CD4-positive, alpha-beta T cell treated with Interleukin-6 at 100 ng/mL for 8 hours (primary cell): ENCODE measurements around the gene SLC14A1.
"Not testable (repeated sequence)": the region's sequence is repeated elsewhere in the genome, so short reads cannot be mapped to it uniquely, and the experiment has no call there.

Source experiments
- DNase-seq: peaks from one replicate; pipeline ENCODE4 v3.0.0-alpha.2; 2020; ENCODE audit warnings: mixed read lengths, low spot score

The SLC14A1 gene

DNA sequence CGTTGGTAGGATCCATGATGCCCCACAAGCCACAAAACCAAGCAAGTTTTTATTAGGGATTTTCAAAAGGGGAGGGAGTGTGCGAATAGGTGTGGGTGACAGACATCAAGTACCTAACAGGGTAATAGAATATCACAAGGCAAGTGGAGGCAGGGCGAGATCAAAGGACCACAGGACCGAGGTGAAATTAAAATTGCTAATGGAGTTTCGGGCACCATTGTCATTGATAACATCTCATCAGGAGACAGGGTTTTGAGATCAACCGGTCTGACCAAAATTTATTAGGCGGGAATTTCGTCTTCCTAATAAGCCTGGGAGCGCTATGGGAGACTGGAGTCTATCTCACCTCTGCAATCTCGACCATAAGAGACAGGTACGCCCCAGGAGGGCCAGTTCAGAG is 33.7 kb downstream of the SLC14A1 start:
- DNase-seq = not testable (repeated sequence)

DNA sequence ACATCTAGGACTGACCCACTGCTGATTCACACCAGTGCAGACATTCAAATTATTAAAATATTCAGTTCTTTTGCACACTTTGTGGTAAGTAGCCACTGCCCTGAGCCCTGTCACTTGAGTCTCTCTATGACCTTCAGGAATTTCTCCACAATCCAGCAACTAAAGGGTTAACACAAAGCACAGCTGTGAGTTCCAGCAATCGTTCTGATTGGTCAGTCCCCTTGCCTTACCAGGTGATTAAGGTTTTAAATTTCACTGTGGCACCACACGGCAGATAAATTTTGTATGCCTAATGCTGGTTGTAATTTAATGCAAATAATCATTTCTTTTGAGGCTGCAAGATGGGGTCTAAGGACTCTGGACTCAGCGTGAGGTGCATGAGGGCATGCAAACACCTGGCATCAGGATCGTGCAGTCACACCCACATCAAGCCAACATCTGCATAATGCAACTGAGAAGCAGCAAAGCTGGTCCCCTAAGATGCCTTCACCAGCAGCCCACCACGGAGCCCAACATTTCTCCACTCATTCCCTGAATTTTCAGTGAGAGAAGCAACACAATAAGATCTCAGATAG is 36.6 kb downstream of the SLC14A1 start:
- DNase-seq = no peak

GRCh38 chr18:45761512-45762114 is 37.6 kb downstream of the SLC14A1 start:
- DNase-seq = no peak

- no peak for DNase-seq
These were observed 40.2 kb downstream of the SLC14A1 start for GRCh38 chr18:45764000-45764686.

DNA sequence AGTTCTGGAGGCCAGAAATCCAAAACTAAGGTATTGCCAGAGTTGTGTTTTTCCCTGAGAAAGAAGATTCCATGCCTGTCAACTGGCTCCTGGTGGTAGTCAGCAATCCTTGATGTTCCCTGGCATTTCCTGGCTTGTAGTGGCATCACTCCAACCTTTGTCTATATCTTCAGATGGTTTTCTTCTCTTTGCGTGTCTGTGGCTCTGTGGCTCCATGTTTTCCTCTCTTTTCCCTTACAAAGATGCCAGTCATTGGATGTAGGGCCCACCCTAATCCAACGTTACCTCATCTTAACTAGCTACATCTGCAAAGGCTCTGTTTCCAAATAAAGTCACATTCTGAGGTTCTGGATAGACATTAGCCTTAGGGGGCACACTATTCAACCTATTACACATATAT is 41.8 kb downstream of the SLC14A1 start:
- DNase-seq = no peak

DNA sequence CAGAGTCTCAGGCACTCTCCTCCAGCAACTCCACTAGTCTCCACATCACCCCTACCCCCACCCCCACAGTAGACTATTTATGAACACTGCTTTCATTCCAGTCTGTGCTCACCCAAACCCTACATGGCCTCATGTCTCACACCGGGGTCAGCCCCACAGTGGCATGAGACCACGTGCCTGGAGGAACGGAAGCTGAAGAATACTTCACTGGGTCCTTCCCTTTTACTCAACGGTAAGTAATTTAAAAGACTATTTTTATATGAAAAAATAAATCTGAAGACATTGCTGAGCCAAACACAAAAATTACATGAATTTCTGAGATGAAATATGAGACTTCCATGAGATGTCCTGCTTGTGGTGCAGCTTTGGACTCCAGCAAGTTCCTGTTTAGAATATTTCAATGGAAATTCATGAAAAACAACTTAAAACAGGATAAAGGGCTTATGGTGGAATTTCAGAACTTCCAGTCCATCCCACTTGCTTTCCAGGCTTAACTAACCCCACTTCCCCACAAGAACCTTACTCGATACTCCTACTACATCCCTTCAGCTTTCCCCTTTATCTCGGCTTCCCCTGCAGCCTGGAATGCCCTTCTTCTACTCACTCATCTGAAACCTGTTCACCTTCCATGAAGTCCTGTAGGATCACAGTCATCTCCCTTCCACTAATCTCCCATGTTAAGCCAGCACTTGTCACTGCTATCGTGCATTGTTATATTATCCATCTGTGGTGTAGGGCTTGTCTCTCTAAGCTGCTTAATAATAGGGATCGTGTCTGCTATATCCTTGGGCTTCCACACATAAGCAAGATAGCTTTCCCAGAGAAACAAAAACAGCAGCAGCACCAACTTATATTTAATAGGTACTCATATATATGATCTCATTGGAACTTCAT is 47.9 kb downstream of the SLC14A1 start:
- DNase-seq = no peak

DNA sequence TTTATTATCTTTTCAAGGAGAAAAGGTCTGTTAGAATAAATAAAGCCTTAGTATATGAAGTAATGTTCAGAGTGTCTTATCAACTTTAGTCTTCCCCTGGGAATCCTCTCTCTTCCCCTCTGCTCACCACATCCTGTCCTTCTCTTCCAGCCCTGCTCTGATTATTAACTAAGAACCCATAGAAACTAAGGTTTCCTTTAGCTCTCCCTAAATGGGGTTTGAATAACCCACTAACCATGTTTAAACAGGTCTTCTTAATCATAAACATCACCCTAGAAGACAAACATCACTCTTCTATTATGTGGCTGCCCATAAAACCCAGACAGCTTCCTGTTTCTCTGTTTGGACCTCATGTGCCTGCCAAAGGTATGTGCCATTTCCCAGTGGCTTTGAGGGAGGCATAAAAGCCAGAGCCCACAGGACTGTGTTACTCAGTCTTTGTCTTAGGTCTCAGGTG is 50.1 kb downstream of the SLC14A1 start:
- DNase-seq = peak; percentile 9

- DNase-seq = peak; percentile 31
These were observed 51.3 kb downstream of the SLC14A1 start for GRCh38 chr18:45775241-45775676.

DNA sequence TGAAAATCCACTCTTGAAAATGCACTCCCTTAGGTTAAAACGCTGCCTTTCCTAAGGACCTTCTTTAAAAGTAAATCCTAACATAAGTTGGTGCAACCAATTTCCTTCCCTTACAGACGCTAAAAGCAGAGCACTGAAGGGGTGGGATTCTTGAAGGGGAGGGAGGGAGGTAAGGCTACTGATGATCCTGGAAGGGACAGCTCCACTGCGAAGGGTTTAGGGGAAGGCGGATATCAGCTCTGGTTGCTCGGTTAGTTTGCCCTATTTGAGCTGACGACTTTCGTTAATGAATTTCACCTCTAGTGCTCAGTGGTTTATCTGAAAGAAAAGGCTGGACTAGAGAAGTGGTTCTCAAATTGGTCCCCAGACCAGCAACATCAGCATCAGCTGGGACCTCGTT is 51.8 kb downstream of the SLC14A1 start:
- DNase-seq = no peak

- no peak for DNase-seq
These were observed 53.4 kb downstream of the SLC14A1 start for GRCh38 chr18:45777393-45777792.

DNA sequence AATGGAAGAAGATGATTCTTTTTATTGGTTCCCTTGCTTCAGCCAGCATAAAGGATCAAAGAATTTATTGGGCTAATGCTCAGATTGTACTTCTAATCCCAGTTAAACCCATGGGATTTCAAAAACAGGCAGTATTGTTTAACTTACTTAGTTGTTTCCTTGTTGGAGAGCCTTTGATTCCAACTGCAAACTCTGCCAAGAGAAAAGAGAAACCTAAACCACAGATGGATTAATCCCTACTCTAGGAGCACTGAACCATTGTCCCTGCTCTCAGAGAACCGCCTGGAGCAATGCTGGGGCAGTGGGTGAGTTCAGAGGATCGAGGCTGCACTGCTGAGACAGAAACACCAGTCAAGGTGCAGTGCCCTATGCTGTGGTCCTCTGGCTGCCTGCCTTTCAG is 56.6 kb downstream of the SLC14A1 start:
- DNase-seq = no peak

GRCh38 chr18:45782662-45783061 is 58.7 kb downstream of the SLC14A1 start:
- DNase-seq = no peak

DNA sequence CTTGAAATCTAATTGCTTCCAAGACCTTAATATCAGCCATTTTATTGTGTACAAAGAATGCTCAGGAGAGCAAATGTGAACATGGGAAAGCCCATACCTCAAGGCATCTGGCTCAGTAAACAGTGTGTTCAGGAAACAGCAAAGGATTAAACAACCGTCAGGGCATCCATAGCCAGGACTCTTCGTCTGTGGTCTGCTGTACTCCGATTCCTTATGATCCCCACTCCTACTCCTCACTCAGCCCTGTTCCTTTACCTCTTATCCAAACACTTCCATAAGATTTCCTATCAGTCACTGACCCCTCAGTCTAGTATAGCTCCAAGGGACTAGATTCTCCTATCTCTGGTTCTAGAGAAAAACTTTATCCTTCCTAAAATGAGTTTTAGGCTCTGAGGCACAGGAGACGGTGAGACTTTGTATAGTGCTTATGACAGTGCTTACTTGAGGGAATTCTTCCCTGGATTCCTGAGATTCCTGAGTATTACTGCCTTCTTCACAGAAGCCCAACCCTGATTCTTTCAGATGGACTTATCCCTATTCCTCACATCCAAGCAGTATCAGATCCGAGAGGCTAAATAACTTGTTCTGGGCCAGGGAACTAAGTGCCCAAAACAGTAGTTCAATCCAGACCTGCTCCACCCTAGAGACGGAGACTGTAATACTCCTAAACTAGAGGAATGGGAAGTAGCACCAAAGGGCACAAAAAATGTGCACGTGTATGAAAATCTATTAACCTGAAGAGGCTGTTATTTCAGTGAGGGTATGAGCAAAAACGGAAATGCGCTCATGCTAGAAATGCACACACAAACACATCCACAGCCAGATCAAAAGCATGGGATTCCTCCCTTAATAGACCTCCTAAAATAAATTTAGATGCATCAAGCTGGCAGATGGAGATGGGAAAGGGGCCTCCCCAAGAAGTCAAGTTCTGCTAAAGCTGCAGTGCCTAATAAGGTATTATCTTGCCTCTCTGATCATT is 59.4 kb downstream of the SLC14A1 start:
- DNase-seq = no peak

DNA sequence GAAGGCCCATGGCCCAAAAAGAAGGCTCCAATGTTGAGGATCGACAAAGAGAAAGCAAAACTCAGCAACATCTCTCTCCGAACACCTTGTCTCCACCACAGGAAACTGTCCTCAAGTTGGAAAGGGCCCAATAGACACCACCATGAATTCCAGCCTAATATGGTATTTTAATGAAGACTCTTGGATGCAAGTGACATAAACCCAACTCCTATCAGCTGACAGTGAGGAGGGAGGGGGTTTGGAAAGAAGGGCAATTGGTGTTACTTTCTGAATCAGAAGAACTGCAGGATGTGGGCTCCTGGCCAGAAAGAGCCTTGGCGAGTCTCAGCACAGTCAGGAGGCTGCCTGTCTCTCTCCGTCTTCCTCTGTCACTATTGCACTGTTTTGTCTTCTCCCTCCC is 61.2 kb downstream of the SLC14A1 start:
- no peak for DNase-seq

GRCh38 chr18:45786941-45787340 is 63.0 kb downstream of the SLC14A1 start:
- DNase-seq = no peak

- no peak for DNase-seq
These were observed 63.4 kb downstream of the SLC14A1 start for GRCh38 chr18:45787346-45787745.

DNA sequence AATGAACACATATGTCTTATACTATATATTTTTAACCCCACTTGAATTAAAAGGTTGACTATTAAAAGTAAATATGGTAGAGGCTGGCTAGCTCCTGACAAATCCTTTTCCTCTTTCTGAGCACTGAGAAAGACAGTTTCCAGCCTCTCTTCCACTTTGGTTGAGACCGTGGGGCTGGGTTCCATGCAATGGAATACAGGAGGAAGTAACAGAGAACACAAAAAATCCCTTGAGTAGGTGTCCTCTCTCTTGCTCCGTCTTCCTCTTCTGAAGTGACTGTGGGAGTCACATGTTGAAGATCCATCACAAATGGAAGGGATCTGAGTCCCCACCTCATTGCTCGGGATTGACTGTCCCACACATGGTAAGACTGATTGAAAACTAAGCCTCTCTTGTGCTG is 64.9 kb downstream of the SLC14A1 start:
- no peak for DNase-seq

DNA sequence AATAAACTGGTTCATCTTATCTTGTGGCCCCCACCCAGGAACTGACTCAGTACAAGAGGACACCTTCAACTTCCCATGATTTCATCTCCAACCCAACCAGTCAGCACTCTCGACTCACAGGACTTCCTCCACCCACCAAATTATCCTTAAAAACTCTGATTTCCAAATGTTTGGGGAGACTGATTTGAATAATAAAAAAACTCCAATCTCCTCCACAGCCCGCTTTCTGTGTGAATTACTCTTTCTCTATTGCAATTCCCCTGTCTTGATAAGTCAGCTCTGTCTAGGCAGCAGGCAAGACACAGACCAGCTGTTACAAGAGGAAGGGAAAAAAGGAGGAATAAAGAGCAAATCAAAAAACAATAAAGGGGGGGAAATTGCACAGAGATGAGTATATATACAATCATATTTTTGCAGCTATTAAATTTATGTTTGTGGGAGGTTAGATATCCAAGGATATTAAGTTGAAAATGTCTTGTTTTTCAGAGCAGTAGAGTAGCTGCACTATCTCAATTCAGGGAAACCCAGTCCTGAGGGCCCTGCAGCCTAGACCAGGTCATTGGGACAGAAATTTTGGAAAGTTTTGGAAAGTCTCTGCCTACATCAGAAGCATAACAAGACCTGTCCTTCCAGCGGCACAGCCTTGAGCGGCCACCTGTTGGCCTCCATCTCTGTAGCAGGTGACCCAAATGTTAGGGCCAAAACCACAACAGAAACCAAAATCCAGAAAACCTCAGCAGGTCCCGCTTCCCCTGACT is 68.7 kb downstream of the SLC14A1 start:
- DNase-seq = no peak

GRCh38 chr18:45793264-45793965 is 69.4 kb downstream of the SLC14A1 start:
- DNase-seq = no peak
